CD14-positive monocyte (primary cell): ENCODE measurements around the gene SPATS2L. TPM values are rescaled to one million over a fixed set of nuclear protein-coding genes. Genes with fewer than 3 reads are reported as not detected.

Experiments
- DNase-seq, 3 donors: peaks; one replicate each; pipeline ENCODE4 v3.0.0-alpha.2; 2011 to 2022
- H2AFZ ChIP-seq: 2 replicates; pipeline ENCODE4 v1.6.0; 2012; ENCODE audit warnings: mild to moderate bottlenecking, low read depth, low read length, inconsistent platforms; ENCODE audit not compliant: insufficient read depth, poor library complexity, severe bottlenecking
- H3K27ac ChIP-seq, 2 donors: 1 replicate in 1 of 2; 2 replicates in 1 of 2; pipeline ENCODE4 v1.5.1; 2012 to 2013; ENCODE audit warnings: low read length in 2 of 2, control low read depth in 1 of 2, inconsistent platforms in 1 of 2, low read depth in 1 of 2, mild to moderate bottlenecking in 1 of 2
- H3K27me3 ChIP-seq, 2 donors: one replicate each; pipeline versions ENCODE4 v1.6.0 to v1.6.1; 2011 to 2013; ENCODE audit warnings: low read length in 2 of 2; ENCODE audit not compliant: control insufficient read depth in 2 of 2, insufficient read depth in 2 of 2
- H3K36me3 ChIP-seq, 2 donors: replicated peaks in 1 of 2; 1 replicate in 1 of 2; 2 replicates in 1 of 2; pipeline versions ENCODE4 v1.5.1 to v1.6.1; 2012 to 2013; ENCODE audit warnings: low read length in 2 of 2, control low read depth in 1 of 2, inconsistent platforms in 1 of 2, mild to moderate bottlenecking in 1 of 2; ENCODE audit not compliant: insufficient read depth in 2 of 2, control insufficient read depth in 1 of 2
- H3K4me1 ChIP-seq, 2 donors: 1 replicate in 1 of 2; 2 replicates in 1 of 2; pipeline versions ENCODE4 v1.5.1 to v1.6.1; 2012 to 2013; ENCODE audit warnings: low read length in 2 of 2, control low read depth in 1 of 2, inconsistent platforms in 1 of 2, mild to moderate bottlenecking in 1 of 2, moderate library complexity in 1 of 2; ENCODE audit not compliant: insufficient read depth in 2 of 2, control insufficient read depth in 1 of 2
- H3K4me2 ChIP-seq: replicated peaks from 2 replicates; pipeline ENCODE3; 2012; ENCODE audit warnings: low read length, moderate library complexity, mild to moderate bottlenecking; ENCODE audit not compliant: poor library complexity, severe bottlenecking; ENCODE audit errors: extremely low read depth
- H3K4me3 ChIP-seq, 3 experiments: fragments of 200-600 bp in 1 of 3; sonication (generic) in 1 of 3; replicated peaks in 1 of 3; 1 replicate in 2 of 3; 2 replicates in 1 of 3; pipeline ENCODE4 v1.5.1; 2011 to 2013; ENCODE audit warnings: low read length in 3 of 3, mild to moderate bottlenecking in 3 of 3, control low read depth in 2 of 3, low read depth in 2 of 3, inconsistent platforms in 1 of 3, moderate library complexity in 1 of 3
- H3K79me2 ChIP-seq: 2 replicates; pipeline ENCODE4 v1.6.0; 2012; ENCODE audit warnings: mild to moderate bottlenecking, control low read depth, inconsistent platforms, low read length, moderate library complexity; ENCODE audit not compliant: insufficient read depth
- H3K9ac ChIP-seq: 2 replicates; pipeline ENCODE4 v1.6.0; 2017; ENCODE audit warnings: low read length, mild to moderate bottlenecking; ENCODE audit not compliant: insufficient read depth, poor library complexity, severe bottlenecking
- H3K9me3 ChIP-seq, 2 donors: replicated peaks in 1 of 2; 1 replicate in 1 of 2; 2 replicates in 1 of 2; pipeline versions ENCODE4 v1.5.1 to v1.6.1; 2012 to 2013; ENCODE audit warnings: low read length in 2 of 2, control low read depth in 1 of 2; ENCODE audit not compliant: control insufficient read depth in 1 of 2, insufficient read depth in 1 of 2
- H4K20me1 ChIP-seq: 2 replicates; pipeline ENCODE4 v1.6.0; 2012; ENCODE audit warnings: mild to moderate bottlenecking, low read length, control low read depth, moderate library complexity; ENCODE audit not compliant: insufficient read depth
- H3K27ac Mint-ChIP-seq, 7 donors: one replicate each; pipeline ENCODE4 v1.8.0; 2020; ENCODE audit warnings: mild to moderate bottlenecking in 7 of 7, mixed read lengths in 7 of 7, moderate library complexity in 6 of 7, inconsistent platforms in 2 of 7
- H3K27me3 Mint-ChIP-seq, 3 donors: one replicate each; pipeline ENCODE4 v1.8.0; 2021 to 2022; ENCODE audit warnings: low read depth in 3 of 3, mild to moderate bottlenecking in 3 of 3, mixed read lengths in 3 of 3, moderate library complexity in 3 of 3, inconsistent platforms in 1 of 3
- H3K36me3 Mint-ChIP-seq, 2 donors: one replicate each; pipeline ENCODE4 v1.8.0; 2020; ENCODE audit warnings: mixed read lengths in 2 of 2, inconsistent platforms in 1 of 2, mild to moderate bottlenecking in 1 of 2
- H3K4me1 Mint-ChIP-seq: one replicate; pipeline ENCODE4 v1.8.0; 2020; ENCODE audit warnings: mild to moderate bottlenecking, mixed read lengths
- H3K4me3 Mint-ChIP-seq, 2 donors: one replicate each; pipeline ENCODE4 v1.8.0; 2020; ENCODE audit warnings: mild to moderate bottlenecking in 2 of 2, mixed read lengths in 2 of 2, moderate library complexity in 1 of 2
- H3K9me3 Mint-ChIP-seq, 7 donors: one replicate each; pipeline ENCODE4 v1.8.0; 2020 to 2022; ENCODE audit warnings: mixed read lengths in 7 of 7, mild to moderate bottlenecking in 6 of 7, moderate library complexity in 6 of 7, inconsistent platforms in 2 of 7
- CTCF ChIP-seq: fragments of 200-600 bp; IDR thresholded peaks from one replicate; pipeline ENCODE4 v1.8.0; 2022; ENCODE audit warnings: antibody characterized with exemption, mild to moderate bottlenecking
- WGBS: methylation state at CpG from one replicate; pipeline ENCODE4 v1.1.5; 2013; ENCODE audit warnings: missing lambda C conversion rate; ENCODE audit not compliant: insufficient coverage; 5-methylcytosine and 5-hydroxymethylcytosine counted together
- intact Hi-C, 2 donors: fragments of 100-400 bp; cut with micrococcal nuclease; formaldehyde crosslinking; loops; one replicate each; pipeline versions ENCODE4 v1.15.0 to v1.15.1; 2023
- polyA plus RNA-seq, 3 donors: library from polyadenylated mRNA; depleted of rRNA in 1 of 3; unstranded in 2 of 3; stranded (reverse) in 1 of 3; fragments of 300-500 nt in 2 of 3; fragments of >200 nt in 1 of 3; fragmentation: Illumina TruSeq in 2 of 3; gene quantifications; 1 replicate in 2 of 3; 2 replicates in 1 of 3; pipeline ENCODE4 v1.2.3, GENCODE V29; 2012 to 2021

SPATS2L gene
- polyA plus RNA-seq, 3 donors: 2.7 to 5.2 (median 3.2) TPM

DNA sequence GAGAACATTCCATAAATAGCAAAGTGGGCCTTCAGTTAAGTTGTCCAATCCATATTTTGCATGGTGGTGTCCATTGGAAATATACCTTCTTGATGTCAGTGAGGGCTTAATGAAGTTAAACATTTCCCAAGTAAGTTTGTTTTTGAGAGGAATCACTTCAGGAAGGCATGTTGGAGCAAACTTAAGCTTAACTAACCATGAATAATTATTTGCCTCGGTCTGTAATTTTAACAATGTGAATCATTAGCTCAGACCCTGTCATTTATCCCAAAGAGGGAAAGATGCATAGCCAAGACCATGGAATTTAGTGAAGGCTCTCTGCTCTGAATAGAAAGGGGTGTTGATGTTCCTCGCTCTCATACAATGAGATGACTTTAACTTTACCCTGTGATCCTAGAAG lies 47.4 kb downstream of the SPATS2L start:
- DNase-seq: no peak
- no peak for TF ChIP-seq CTCF
- Histone ChIP-seq H3K9ac (no peak overlapping the region), H4K20me1 (no peaks in the 10 kb centered on the region), H3K27me3 (no peaks in the 10 kb centered on the region), H3K4me3 (no peak overlapping the region), H3K79me2 (no peaks in the 10 kb centered on the region), H3K9me3 (no peaks in the 10 kb centered on the region), H2AFZ (no peak overlapping the region), H3K4me1 (no peaks in the 10 kb centered on the region), H3K4me2 (no peak overlapping the region), H3K27ac (no peak overlapping the region), H3K36me3 (no peaks in the 10 kb centered on the region)
- H3K4me1 Mint-ChIP-seq: no peaks in the 10 kb centered on the region
- peaks cover 0 to 7% of the 10 kb centered on the region in 2 donors for H3K36me3 Mint-ChIP-seq
- no peak overlapping the region for H3K4me3 Mint-ChIP-seq
- H3K27ac Mint-ChIP-seq: no peak overlapping the region
- intact Hi-C loops: no loop called here
- WGBS: 100% methylated on average over 2 of the region's 2 CpGs
- peaks cover 0 to 2% (median 0%) of the 10 kb centered on the region in 3 donors for H3K27me3 Mint-ChIP-seq
- no peaks in the 10 kb centered on the region for H3K9me3 Mint-ChIP-seq

- H3K4me3 Mint-ChIP-seq: no peak overlapping the region
- no peaks in the 10 kb centered on the region for H3K79me2 ChIP-seq
Measured at GRCh38 chr2:200354833-200355751, 48.6 kb downstream of the SPATS2L start.

More at GRCh38 chr2:200354833-200355751, 48.6 kb downstream of the SPATS2L start:
- Histone ChIP-seq H3K36me3 (no peaks in the 10 kb centered on the region), H3K4me3 (no peak overlapping the region), H3K27me3 (no peaks in the 10 kb centered on the region), H3K27ac (no peak overlapping the region), H2AFZ (no peak overlapping the region), H3K4me2 (no peak overlapping the region), H3K4me1 (no peaks in the 10 kb centered on the region), H4K20me1 (no peaks in the 10 kb centered on the region), H3K9me3 (no peaks in the 10 kb centered on the region), H3K9ac (no peak overlapping the region)
- H3K36me3 Mint-ChIP-seq: peaks cover 0 to 4% of the 10 kb centered on the region in 2 donors
- no peaks in the 10 kb centered on the region for H3K9me3 Mint-ChIP-seq
- intact Hi-C loops: no loop called here
- DNase-seq: no peak
- peaks cover 0 to 4% (median 0%) of the 10 kb centered on the region in 3 donors for H3K27me3 Mint-ChIP-seq
- H3K4me1 Mint-ChIP-seq: no peaks in the 10 kb centered on the region
- H3K27ac Mint-ChIP-seq: no peak overlapping the region
- no peak for TF ChIP-seq CTCF
- 91% methylated on average over 5 of the region's 11 CpGs for WGBS
